ENCODE measurements around the gene MPG.
"Not testable (repeated sequence)": the region's sequence is repeated elsewhere in the genome, so short reads cannot be mapped to it uniquely, and the experiment has no call there.

- TF ChIP-seq CTCF (IDR thresholded peaks at IDR 0.05); YY1 (IDR thresholded peaks at IDR 0.05; ENCODE audit: low read depth); GABPA (IDR thresholded peaks at IDR 0.05; ENCODE audit: low read depth); USF2 (IDR thresholded peaks at IDR 0.05; ENCODE audit: borderline replicate concordance, low read depth, low read length): not testable (repeated sequence)
Measured at GRCh38 chr16:38206-38605, 39.8 kb upstream of the MPG start.
